ENCODE data around the gene POU5F1.
"Not testable (repeated sequence)": the region's sequence is repeated elsewhere in the genome, so short reads cannot be mapped to it uniquely, and the experiment has no call there.

The POU5F1 gene

DNA sequence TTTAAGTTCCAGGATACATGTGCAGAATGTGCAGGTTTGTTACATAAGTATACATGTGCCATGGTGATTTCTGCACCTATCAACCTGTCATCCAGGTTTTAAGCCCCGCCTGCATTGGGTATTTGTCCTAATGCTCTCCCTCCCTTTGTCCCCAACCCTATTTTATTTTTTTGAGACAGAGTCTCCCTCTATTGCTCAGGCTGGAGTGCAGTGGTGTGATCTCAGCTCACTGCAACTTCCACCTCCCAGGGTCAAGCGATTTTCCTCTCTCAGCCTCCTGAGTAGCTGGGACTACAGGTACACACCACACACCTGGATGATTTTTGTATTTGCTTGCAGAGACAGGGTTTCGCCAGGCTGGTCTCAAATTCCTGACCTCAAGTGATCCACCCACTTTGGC lies 18.7 kb upstream of the POU5F1 start:
- not testable (repeated sequence) for DNase-seq

DNA sequence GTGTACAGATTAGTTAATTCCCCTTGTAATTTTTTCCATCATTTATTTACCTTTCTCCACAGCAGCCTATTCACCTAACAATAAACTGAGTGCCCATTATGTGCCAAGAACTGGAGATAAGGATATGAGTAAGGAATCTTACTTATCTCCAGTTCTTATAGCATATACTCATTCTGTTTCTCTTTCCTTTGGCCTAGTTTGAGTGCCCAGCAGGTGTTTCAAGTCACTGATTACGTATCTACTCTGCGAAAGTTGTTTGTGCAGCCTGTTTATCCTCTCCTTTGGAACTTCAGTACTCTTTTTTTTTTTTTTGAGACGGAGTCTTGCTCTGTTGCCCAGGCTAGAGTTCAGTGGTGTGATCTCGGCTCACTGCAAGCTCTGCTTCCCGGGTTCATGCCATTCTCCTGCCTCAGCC lies 17.3 kb upstream of the POU5F1 start:
- DNase-seq: no peak

DNA sequence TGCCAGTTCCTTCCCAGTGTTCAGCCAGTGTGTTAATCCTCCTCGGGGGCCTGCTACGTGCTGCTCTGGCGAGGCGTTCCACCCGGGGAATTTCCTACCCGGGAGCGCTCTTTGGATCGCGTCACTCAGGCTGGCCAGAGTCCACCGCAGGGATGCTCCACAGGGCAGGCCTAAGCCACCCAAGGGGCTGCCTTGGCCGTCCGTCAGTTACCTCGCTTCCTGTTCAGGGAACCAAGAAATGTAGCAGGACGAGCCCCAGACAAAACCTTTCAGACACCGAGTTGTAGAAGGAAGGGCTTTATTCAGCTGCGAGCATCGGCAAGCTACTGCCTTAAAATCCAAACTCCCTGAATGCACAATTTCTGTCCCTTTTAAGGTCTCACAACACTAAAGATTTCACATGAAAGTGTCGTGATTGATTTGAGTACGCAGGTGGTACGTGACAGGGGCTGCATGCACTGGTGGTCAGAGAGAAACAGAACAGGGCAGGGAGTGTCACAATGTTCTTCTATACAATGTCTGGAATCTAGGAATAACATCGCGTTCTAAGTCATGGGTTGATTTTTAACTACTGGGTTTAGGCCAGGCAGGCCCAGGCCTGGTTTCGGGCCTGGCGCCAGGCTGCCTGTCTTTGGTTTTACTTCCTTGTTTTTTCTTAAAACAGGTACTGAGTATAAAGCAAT lies 15.7 kb upstream of the POU5F1 start:
- DNase-seq: no peak

DNA sequence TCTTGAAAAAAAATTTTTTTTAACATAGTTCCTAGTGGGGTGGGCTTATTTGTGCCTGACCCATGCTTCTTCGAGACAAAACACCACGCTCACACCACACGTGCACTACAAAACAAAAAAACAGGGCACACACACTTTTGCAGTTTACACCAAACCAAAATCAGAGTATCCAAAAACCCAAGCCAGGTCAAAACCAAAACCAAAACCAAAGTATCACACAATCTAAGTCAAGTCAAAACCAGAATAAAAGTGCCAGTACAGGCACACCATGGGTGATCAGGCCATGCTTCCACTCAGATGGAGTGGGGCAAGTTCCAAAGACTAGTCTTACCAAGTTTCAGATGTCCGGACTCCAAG lies 15.2 kb upstream of the POU5F1 start:
- DNase-seq: not testable (repeated sequence)

DNA sequence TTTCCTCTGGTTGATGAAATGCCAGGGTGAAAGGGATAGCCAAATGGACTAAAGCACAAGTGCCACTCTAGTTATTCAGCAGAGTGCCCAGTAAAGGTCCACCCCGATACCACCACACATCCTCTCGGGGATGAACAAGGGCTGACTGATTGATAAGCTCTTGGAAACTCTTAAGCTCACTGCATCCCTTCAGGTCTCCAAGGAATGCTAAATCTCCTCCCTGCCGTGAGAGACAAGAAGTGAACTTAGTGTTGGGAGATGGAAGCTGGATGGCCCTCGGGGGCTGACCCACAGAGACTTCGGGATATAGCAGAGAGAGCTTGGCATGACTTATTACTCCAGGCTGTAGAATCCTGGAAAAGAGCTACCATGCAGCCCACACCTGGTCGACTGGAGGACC lies 13.4 kb upstream of the POU5F1 start:
- DNase-seq: not testable (repeated sequence)

DNA sequence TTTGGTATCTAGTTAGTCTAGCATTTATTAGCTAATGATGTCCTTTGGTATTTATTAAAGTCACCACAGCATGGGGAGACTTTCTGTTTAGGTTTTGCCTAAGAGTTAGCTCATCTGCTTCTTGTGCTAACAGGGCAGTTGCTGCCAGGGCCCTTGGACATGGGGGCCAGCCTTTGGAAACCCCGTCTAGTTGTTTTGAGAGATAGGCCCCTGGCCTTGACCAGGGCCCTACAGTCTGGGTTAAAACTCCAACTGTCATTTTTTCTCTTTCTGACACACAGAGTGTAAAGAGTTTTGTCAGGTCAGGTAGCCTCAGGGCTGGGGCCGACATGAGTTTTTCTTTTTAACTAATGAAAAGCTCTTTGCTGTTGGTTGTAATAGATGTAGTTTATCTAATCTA lies 12.8 kb upstream of the POU5F1 start:
- not testable (repeated sequence) for DNase-seq

DNA sequence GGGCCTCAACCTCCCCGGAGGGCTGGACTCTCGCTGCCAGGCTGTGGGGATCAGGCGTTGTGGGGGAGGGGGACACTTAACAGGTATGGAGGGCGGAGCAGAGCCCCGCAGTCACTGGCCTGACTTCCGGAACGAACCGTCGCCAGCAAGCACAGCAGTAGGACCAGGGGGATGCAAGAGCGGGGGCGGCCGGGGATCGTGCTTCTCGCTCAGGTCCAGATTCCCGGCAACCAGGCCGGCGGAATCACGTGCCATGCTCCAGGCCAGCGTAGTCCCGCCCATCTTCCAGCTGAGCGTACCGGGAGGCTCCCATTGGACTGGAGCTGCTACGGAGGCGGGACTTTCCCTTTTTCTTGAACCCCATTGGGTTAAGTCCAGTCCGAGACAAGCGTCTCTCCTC lies 10.0 kb upstream of the POU5F1 start:
- peak; percentile 82 for DNase-seq

DNA sequence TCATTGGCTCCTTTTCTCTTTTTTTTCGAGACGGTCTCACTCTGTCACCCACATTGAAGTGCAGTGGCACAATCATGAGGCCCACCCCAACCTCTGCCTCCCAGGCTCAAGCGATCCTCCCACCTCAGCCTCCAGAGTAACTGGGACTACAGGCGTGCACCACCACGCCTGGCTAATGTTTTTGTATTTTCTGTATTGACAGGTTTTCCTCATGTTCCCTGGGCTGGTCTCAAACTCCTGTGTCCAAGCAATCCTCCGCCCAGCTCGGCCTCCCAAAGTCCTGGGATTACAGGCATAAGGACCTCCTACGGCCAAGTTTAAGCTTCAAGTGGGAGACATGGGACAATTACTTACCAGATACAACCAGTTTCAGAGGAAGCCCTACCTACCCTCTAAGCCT lies 9.4 kb upstream of the POU5F1 start:
- no peak for DNase-seq

DNA sequence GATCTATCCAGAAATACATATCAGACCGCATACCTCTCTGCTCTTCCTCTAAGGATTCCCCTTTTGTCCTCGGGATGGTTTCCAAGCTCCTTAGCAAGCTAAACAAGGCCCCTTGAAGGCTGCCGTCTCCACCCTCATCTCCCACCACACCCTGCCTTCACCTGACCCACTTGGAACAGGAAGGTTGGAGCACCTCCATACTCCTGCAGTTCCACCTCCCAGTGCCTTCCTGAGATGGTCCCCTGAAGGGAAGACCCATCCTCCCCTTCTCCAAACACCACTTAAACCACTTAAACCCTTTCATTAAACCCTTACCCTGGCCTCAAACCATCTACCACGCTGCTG lies 8.5 kb upstream of the POU5F1 start:
- DNase-seq: no peak

DNA sequence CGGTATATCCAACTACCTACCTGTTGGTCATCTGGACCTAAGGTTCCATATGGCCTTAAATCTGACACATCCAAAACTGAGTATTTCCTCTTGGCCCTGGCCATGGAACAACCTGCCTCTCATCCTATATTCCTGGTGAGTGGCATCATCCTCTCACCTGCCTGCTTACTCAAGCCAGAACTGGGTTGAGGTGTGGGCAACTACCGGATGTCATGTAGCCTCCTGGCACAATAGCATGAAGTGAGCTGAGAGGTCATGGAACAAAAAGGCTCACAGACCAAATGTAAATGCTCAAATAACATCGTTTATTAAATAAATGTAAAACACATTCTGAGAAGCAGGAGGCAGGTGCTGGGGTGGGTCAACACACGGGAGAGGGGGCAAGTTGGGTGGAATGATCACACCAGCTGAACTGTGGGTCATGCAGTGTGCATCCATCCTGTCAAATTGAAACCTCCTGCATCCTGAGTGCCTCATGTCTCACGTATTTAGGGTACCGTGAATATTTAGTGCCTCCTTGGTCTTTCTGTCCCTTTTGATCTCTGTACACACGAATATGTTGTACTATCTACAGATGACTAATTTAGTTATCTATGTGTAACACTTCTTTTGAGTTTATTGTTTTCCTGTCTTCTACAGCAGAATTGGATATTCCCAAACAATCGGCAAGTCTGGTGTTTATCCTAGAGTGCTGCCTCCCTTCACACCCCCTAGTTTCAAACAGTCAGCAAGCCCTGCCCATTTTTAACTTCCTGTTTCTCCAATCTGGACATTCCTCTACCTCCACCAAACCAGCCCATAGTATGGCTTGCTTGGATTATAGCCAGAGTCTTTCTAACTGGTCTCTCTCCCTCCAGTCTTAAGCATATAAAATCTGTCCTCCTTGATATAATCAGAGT lies 7.9 kb upstream of the POU5F1 start:
- DNase-seq: peak; percentile 39

DNA sequence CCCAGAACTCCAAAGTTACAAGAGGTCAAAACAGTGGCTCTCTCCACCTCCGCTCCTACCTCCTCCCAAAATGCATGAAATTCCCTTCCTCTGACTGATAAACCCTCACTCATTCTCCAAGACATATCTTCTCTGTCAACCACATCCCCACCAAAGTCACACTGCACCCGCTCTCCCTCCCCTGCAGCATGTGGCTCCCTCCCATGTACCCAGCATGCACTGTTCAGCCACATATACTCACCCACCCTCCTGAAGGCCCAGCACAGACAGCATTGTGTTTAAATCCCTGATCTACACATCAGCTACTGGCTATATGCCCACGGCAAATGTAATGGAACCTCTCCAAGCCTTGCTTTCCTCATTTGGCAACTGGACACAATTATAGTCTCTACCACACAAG lies 5.5 kb upstream of the POU5F1 start:
- peak; percentile 91 for DNase-seq

DNA sequence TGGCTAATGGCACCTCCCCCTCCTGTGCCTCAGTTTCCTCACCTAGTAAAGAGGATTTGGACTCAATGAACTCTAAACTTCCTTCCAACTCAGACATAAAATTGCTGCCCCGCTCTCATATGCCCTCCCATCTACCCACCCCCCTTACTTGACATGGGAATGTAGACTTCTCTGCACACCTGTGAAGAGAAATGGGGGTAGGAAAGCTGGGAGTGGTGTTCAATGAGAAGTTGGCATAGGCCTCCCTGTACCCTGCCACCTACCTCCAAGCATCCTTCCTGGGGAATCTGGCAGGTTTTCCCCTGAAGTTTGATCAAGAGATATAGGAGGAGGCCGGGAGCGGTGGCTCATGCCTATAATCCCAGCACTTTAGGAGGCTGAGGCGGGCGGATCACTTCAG lies 3.9 kb upstream of the POU5F1 start:
- DNase-seq: no peak

DNA sequence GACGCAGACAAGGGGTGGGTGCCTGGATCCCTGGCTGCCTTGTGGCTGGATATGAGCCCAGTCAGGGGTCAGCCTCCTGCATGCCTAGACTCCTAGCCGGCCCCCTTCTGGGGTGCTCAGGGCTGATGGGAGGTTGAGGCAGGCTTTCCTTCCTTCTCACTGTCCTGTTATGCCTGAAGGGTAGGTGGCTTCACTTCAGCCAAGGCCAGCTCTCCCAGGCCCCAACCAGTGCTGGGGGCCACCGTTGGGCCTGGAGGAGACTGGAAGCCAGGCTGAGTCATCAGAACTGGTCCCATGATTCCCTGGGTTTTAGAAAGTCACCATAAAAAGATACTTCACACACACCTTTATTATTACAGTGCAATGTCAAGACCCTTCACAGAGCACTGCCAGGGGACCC lies 2.9 kb upstream of the POU5F1 start:
- DNase-seq: no peak

DNA sequence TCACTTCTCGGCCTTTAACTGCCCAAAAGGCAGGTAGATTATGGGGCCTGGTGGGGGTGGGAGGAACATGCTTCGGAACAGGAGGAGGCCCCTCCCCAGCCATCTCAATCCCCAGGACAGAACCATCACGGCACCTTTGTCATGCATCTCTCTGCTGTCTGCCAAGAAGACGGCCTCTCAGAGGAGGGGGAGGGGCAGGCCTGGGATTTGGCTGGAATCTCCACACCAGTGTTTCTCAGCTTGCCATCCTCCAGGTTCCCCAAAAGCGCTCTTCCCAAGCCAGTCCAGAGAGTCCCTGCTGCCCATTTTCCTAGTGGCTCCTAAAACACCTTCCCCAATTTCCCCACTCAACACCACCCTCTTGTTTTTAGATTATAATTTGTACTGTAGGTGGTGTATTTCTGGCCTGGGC lies 2.5 kb upstream of the POU5F1 start:
- no peak for DNase-seq

DNA sequence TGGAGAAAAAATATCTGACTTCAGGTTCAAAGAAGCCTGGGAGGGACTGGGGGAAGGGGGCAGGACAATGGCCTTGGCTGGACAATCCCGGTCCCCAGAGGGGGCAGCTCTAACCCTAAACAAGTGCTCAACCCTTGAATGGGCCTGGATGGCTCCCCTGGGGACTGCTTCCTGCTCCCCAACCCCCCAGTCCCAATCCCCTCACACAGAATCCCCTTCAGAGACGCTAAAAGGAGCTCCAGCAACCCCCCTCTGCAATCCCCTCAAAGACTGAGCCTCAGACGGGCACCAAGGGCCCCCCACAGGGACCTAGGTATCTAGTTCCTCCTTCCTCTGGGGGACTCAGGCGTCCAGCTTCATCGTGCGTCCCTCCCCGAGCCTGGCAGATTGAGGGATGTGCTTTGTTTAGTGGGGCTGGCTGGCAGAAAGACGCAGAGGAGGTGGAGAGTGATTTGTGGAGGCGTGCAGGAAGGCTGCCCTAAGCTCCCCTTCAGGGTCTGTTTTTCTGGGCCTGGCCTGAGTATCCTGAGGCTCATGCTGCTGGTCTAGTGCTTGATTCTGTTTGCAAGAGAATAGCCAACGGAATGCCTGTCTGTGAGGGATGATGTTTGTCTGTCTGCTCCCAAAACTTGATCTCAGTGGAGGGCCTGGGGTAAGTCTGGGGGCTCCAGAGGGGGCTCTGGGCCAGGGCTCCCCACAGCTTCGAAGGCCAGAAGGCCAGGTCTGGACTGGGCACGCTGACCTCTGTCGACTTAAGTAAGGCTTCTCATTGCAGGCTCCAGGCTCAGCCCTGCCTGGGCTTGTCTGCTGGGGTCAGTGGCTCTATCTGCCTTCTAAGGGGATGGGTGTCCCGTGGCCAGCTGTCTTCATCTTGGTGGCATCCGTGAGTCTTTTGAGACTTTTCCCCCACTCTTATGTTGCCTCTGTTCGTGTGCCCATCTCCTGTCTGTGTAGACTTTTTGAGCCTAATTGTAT lies 1.7 kb upstream of the POU5F1 start:
- DNase-seq: no peak

DNA sequence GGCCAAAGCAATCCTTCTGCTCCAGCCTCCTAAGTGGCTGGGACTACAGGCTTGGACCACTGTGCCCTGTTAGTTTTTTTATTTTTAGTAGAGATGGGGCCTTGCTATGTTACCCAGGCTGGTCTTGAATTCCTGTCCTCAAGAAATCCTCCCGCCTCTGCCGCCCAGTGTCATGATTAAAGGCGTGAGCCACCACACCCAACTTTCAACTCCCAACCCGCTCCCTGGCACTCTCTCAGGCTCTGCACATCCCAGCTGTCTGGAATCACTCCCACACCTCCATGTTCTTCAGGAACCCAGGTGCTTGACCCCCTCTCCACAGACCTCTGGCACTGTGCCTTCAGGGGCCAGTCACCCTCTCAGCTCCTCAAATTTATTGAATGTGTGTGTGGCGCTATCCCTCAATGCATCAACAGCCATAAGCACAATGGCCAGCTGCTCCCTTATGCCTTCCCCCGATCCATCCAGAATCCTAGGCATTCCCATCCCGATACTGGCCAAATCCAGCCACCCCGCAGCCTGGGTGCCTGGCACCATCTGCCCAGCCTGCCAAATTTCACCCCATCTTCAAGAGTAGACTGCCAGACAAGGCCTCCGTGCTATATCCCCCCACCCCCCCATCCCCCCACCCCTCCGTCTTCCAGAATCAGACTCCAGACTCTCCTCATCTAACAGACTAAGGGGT lies 647 bp upstream of the POU5F1 start:
- no peak for DNase-seq

DNA sequence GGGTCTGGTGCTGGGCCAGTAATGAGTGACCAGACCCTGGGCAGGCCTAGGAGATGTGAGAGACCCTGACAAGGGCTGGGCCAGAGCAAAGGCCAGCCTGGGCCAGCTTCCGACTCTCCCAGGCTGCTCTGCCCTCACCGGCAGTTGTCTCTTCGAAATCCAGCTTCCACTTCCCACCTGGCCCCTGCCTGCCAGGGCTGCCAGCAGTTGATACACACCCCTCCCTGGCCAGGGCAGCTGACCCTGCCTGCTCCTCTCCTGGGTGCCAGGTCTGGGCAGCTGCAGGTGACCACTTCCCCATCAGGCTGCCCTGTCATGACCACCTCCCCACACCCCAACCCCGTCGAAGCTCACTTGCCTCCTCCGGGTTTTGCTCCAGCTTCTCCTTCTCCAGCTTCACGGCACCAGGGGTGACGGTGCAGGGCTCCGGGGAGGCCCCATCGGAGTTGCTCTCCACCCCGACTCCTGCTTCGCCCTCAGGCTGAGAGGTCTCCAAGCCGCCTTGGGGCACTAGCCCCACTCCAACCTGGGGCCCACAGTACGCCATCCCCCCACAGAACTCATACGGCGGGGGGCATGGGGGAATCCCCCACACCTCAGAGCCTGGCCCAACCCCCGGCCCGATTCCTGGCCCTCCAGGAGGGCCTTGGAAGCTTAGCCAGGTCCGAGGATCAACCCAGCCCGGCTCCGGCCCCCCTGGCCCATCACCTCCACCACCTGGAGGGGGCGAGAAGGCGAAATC lies 453 bp downstream of the POU5F1 start:
- DNase-seq: not testable (repeated sequence)

DNA sequence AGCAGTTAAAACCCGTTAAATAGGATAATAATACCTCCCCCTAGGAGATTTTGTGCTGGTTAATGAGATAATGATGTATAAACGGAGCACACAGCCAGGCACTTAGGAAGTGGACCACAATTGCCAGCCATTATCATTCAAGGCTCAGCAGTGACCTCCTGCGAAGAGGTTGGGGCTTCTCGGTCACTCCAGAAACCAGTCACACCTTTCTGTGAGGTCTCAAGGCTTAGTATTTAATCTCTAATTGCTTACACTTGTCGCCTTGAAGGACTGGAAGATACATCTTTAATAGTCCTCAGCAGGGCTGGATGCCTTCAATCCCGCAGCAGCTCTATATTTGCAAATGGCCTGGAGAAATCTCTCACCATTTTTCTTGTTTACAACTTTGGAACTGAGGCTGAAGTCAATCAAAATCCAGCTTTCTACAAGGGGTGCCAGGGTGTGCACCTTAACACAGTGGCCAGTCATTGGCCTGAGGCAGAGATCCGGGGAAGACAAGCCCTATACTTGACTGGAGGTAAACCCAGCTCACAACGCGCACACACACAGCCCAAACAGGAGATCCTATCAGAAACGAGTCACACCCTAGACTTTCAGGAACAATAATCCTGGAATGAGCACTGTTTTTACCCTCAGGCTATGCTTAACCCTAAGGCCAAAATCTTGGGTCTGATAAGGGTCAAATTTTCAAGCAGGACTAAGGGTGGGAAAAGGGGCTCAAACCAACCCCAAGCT lies 1.2 kb downstream of the POU5F1 start:
- peak; percentile 28 for DNase-seq

DNA sequence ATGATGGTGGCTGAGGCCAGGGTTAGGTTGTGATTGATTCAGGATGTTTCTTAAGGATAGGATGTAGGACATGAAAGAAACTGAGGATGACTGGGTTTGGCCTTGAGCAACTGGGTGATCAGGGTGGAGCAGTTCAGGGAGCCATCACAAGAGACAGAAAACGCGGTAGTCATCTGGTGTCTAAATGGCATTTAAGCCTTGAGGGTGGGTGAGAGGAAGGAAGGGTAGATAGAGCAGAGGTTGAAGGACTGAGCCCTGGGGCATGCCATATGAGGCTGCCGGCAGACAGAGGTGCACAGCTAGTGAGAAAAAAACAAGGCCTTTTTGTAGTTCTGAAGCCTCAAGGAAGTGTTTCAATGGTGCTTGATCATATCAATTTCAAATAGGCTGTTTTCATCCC lies 1.9 kb downstream of the POU5F1 start:
- DNase-seq: no peak

DNA sequence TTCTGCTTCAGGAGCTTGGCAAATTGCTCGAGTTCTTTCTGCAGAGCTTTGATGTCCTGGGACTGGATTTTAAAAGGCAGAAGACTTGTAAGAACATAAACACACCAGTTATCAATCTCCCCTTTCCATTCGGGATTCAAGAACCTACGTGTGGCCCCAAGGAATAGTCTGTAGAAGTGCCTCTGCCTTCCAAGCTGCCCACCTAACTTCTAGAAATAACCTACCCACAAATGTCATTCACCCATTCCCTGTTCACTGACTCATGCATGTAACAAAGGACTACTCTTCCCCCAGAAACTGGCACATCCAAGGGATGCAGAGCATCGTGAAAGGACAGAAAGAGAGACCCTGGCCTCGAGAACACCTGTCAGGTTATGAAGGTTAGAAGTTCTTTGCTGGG lies 4.5 kb downstream of the POU5F1 start:
- DNase-seq: no peak
